Stimulated activated CD4-positive, alpha-beta T cell treated with anti-CD3 and anti-CD28 coated beads, Interleukin-4, amount 100 ng/mL, for 4 hours (primary cell): ENCODE results near the gene SDCCAG8.

Source experiments
- DNase-seq, 2 experiments: peaks; one replicate each; pipeline ENCODE4 v3.0.0-alpha.2; 2020

SDCCAG8 gene

DNA sequence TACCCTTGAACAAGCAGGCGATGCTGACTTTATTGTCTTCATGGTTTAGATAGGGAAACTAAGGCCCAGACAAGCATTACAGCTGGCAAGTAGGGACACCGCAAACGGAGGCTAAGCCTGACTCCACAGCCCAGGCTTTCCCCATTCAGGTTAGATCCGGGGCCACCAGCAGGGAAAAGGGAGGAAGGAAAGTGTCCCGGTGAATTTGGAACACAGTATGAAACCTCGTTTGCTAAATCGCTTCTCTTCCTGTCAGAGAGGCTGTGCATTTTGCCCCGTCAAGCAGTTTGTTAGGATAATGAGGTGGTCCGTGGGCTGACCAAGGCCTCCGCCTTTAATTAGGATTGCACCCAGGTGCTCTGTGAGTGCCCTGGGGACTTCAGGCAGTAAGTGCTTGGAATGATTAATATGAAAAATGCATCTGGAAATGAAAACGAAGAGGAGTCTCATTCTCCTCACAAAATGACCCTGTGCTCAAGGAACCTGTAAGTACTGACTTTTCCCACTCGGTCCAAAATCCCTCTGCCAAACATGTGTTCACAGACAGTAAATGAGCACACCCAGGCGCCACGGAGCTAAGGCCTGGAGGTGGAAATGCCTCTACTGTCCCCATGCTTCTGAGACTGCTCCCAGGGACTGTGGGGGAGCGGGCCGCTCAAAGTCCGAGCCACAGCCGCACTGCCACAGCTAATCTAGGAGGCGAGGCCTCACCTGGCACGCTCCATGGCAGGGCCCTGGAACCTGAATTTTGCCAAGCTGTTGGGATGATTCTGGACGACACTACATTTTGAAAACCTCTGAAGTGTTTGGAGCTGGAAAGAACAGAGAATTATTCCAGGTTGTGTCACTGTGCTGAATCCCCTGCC lies 234.1 kb downstream of the SDCCAG8 start:
- DNase-seq = no peak

DNA sequence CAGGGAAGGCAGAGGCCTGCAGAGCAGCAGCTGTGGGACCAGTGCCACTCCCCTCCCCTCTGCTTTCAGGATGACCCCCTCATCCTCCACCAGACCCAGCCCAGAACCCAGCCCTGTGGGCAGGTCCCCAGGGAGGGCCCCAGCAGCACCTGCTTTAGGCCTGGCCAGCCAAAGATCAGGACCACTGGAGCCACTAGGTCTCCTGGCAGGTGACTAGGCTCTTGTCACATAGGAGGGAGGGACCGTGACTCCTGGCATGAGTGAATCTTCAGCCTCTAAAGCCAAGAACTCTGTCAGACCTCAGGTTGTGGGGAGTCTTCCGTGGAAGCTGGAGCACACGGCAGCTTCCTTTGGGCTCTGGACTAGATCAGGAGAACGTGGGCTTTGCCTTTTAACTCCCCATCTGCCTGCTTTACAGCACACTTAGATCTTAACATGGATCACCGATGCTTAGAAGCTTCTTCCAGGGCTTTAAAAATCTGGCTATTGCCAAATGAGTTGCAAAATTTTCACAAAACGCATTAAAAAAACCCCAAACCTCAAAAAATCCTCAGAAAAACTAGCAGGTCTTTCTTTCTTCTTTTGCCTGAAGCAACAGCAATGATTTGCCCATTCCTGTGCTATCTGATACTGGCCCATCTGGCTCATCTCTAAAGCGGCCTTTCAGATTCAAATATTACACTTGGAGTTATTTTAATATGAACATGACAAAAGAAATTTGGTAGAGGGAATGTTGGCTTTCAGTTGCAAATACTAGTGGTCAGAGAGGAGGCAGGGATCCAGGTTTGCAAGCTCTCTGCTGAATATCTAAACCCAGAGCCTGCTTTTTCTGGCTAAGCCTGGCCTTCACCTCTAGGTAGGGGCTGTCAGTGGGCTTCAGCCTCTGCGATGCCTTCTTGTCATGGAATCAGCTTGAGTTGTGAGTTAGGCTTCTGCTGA lies 235.2 kb downstream of the SDCCAG8 start:
- no peak for DNase-seq

DNA sequence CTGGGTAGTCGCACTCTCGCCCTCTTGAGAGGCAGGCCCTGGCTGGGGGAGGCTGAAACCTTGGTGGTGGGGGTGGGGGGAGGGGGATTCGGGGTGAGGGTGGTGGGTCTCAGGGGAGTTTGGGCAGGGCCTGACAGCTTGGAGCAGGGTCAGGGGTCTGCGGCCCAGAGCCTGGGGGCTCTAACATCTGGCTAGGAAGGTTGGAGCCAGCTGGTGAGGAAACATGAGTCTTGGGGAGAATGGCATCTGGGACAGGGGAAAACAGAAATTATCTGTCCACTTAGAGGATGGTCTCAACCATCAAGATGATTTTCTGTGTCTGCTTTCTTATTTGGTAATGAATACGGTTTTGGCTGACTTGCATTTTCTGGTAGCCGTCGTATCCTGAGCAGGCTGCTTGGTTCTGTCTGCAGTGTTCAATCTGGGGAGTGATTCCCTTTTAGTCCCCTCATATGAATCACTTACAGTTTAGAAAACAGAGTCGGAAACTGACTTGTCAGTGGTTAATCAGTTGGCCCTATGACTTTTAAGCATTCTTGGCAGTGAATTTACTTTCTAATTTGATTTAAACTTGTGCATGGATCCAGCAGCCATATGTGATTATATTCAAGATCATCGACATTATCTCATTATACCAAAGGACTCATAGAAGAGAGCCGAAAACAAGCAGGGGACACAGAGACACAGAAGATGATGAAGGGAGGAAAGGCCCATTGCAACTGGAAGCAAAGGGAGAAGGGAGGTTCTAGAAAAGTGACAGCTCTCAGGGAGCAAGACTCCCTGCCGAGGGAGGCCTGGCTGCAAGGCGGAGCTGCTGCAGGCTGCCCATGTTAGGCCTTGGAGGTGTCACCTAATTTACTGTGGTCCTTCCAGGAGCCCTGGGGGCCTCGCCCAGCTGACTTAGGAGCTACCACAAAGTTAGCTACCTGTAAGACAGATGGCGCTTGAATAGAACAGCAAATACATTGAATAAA lies 237.6 kb downstream of the SDCCAG8 start:
- no peak for DNase-seq

DNA sequence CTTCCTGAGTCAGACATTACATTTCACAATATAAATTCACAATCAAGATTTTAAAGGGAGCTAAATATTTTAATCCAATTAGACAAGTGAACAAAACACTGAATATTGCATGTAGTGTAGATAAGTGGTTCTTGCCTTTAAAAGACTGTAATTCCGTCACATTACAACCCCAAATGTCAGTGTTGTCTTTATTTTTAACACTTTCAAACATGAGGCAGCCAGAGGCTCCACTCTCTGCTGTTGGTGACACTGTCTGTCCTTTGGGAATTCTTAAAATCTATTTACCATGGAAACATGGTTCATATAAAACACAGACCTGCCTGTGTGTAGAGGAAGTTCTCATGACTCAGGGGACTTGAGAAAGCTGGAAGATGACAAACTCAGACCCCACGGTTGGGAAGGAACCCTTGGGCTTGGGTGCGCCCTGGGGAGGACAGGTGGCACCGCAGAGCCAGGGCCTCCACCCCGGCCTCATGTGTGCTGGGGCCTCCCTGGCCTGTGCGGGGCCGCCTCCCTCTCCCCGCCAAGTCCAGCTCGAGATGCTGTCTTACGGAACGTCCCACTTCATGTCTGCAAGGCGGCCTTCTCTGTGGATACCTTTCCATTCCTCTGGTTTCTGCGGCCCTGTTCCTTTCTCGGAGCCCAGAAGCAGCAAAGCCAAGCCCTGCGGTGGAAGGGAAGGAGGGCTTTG lies 239.0 kb downstream of the SDCCAG8 start:
- DNase-seq = no peak

DNA sequence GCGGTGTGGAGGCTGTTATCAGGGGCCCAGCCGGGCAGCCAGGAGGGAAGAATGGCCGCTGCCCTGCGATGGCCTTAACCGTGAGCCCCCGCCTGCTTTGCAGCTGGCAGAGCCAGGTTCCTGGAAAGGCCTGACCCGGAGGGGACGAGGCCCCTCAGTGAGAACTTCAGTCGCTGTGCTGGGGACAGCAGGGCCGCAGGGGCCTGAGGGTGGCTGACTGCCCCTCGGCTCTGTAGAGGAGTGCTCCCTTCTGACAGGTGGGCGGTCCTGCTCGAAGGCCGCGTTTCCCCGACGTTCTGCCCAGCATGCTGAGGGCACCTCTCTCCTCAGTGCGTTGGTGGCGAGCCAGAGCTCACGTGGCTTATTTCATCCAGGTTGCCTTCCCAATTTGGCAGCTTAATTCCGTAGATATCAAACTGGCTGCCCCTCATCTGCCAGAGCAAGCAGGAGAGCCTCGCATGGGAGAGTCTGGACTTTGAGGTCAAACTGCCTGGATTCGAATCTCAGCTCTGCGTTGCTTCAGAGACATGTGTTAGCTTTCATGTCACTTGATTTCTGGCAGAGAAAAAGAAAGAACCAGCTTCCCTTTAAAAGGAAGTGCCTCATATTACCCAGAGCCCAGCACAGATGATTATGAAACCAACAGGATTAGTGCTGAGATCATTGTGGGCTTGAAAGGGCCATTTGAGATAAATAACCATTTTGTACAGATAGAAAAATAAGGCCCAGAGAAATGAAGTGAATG lies 239.8 kb downstream of the SDCCAG8 start:
- no peak for DNase-seq

DNA sequence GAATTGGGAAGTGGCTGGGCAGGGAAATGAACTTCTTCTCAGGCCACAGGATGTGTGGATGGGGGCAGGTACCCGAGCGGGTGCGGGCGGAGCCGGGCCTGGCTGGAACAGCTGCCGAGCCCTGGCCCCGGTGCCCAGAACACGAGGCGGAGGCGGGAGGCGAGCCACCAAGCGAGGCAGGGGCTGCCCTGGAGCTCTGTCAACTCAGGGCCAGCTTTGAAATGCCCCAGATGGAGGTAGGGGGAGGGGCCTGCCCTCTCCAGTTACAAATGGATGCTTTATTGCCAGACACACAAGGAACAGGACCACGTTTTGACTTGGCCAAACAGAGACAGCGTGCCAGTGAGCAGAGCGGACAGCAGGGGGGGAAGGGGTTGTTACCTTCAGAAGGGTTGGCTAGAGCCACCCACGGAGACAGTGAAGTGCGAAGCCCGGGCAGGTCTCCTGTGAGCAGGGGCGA lies 240.4 kb downstream of the SDCCAG8 start:
- DNase-seq = no peak

DNA sequence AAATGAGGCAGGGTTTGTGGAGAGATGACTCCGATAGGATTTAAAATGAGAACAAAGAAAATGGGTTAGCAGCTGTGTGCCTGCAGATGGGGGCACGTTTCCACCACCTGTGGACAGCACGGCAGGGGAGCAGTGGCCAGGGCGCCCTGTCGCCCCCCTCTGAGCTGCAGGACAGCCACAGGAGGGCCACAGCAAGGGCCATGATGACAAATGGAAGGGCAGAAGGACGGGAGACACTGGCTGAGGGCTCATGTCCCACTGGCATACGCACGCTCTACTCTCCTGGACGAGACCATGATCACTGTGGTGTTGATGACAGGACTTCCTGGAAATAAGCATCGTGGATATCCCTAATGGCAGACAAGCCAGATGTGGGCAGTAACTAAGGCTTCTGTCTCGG lies 241.0 kb downstream of the SDCCAG8 start:
- DNase-seq = no peak

DNA sequence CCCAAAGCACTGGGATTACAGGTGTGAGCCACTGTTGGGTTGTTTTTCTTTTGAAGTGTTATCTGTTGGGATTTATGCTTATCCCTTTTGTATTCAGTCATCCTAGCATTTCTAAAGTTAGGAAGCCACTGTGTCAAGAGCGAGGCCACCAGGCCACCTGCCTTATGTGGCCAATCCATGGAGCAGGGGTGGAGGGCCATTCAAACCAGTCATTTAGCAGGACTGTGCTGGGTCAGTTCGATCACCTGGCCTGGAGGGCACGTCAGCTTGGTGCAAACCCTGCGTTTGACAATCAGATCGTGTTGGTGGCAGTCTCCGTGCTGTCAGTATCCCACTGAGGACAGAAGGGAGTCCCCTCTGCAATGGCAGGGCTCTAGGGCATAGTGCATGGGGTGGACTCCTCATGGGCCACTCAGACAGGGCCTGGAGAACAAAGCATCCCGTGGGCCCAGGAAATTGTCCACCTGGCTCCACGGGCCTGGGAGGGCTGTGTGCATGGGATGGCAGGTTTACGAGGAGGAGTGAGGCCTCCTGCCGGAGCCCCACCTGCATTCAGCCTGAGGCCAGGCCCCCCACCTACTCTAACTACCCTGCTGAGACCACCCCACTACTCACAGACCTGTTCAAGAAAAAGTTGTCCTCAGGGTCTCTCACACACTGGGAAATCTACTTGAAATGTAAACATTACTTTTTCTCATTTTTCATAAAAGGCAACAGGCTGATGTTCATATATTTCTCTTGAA lies 242.3 kb downstream of the SDCCAG8 start:
- no peak for DNase-seq

DNA sequence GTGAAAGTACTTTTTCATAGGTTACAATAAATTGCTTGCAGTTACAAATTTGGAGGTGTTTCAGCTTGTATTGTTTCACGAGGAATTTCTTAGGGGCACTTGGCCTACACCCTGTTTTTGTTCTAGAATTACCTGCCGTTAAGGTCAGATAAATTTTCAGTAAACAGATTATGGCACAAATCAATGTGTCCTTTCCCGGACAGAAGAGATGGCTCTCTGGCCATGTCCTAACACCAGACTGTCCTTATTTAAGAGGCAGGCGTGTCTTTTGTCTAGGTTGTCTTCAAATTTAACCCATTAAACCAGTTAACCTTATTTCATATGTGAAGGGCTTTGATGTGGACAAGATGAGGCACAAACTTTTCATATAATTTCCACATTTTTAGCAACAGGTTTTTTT lies 243.4 kb downstream of the SDCCAG8 start:
- DNase-seq = no peak

DNA sequence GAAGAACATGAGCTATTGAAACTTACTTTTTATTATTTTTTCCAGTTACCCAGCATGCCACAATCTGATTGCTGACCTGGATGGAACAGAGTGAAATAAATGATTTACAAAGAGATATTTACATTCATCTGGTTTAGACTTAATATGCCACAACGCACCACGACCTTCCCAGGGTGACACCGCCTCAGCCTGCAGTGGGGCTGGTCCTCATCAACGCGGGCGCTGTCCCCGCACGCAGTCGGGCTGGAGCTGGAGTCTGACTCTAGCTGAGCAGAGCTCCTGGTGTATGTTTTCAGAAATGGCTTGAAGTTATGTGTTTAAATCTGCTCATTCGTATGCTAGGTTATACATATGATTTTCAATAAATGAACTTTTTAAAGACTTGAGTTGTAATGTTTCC lies 243.9 kb downstream of the SDCCAG8 start:
- DNase-seq = no peak

DNA sequence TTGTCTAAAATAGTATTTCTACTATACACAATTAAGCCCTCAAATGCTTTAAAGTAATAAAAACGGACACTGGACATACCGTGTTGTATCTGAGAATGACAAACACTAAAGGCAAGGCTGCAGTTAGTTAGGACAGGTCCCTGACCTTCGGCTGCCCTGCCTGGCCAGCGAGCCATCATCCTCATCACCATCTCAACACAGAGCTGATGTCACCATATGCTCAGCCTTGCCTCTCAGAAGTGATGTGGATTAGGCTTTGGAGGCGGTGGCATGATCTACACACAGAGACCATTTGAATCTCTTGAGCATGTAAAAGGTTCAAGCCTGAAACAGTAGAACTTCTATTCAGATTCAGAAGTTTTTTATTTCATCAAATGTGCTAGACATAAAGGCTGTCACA lies 244.7 kb downstream of the SDCCAG8 start:
- no peak for DNase-seq

DNA sequence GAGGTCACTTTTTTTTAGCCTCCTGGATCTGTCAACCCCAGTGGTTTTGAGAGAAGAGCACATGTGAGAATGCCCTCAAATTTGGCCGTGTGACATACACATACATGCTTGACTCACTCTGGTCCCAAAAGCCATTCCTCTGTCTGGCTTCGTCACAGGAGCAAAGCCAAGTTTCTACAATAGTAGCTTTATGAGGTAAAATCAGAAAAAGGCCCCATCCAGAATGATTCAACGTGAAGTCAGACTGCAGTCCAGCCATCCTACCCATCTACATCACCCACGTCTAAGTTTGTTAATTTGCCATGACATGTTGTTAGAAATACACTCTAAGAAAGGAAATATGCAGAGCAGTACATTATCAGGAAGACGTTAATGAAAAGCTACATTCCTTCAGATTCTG lies 245.2 kb downstream of the SDCCAG8 start:
- no peak for DNase-seq

DNA sequence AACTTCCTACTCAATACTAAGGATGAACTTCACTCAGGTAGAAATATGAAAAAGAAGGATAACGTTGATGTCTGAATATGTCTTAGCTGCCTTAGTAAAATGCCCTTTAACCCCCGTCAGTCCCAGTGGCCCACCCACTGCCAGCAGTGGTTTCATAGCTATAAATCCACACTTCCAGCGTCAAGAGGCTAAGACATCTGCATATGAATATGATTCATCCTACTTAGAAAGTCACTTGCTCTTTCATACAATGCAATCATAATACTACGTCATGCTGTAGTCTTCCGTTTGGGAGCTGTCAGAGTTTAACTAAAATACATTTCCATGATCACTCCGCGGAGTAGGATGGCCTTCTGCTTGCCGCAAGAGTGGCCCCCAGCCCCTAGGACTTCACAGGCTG lies 247.3 kb downstream of the SDCCAG8 start:
- no peak for DNase-seq

DNA sequence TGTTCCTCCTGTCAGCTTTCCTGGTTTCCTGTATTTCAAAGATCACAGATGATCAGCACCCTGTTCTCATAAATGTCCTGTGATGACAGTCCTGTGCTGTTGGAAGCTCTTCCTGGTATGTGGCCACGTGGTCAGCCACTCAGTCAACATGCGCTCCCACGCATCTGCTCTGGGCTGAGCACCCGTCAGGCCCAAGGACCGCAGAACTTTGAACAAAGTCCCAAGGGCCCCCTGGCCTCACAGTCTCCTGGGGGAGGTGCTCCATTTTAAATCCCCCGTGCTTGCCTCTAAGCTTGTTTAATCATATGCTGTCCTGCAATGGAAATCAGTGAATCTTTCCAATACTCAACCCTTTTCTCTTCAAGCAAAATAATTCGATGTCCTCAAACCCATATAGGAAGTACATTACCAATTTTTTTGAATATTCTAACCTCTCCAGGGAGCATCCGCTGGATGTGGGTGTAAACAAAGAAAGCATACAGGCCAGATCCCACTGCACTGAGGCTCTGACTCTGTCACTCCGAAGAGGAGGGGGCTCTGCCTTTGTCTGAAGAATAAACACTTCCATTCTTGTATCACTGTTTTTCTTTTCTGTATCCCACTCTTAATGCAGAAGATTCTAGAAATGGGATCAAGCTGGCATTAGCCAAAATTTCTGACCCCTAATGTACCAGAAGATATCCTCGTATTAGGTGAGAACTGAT lies 250.3 kb downstream of the SDCCAG8 start:
- no peak for DNase-seq

DNA sequence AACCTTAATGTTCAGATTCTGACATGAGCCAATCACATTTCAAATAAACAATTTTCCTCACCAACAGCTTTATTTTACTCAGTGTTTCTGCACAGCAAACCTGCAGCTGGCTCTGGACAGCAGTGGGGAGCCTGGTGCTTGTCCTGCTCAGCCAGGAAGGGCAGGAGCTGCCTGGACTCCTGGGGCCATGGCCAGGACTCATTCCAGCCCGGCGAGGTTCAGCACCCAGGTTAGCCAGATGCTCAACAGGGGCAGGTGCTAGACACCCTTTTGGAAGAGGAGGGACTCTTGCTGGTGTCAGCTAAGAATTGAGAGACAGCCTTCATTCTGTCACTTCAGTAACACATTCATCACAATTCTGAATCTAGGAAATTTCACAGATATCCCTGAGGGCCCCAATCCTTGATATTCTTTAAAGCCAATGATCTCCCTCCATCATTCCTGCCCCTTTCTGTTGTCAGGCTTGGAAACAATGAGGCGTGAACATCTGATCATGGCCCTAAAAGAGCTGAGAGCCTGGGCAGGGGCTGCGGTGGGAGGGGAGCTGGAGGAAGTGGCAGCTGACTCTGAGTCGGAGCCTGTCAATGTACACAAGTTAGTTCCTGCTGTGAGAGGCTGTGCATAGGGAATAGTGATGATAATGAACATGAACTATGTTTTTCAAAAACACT lies 251.3 kb downstream of the SDCCAG8 start:
- DNase-seq = no peak

DNA sequence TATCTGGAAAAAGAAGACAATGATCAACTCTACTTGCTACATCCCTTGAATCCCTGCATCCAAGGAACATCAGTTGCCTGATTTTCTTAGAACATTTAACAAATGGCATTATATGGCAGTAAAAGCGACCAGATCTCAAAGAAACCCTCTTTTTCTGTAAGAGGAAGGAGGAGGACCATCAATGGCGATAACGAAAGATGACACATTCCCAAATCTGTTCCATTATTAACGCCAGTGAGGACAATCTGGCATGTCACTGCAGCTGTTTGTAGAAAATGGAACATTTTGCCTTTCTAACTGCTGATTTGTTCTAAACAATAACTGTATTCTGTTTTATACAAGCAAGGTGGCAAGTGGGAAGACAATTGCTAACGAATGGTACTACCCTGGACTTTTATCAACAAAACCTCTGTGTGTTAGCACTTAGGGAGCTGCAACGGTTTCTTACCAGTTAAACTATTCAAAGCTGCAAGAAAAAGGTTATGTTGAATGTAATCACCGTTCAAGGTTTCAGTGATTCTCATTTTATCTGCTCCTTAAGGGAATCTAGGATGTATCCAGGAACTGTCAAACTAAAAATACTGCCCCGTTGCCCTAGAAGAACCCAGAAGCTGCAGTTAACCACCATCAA lies 251.9 kb downstream of the SDCCAG8 start:
- no peak for DNase-seq

DNA sequence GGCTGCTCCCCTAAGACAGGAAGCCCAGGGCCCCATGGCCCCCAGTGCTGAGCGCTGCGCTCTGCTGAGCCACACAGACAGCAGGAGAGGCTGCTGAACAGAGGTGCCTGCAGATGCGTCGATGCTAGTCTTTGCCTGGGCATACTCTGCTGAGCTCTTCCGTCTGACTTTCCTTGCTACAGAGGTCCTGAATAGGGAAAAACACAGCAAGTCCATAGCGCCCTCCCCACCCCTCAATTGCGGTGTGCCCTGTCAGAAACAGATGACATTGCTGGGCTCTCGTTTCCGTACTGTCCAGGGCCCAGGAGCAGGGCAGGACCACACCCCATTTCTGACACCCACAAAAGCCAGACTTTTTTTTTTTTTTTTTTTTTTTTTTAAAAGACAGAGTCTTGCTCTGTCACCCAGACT lies 252.5 kb downstream of the SDCCAG8 start:
- DNase-seq = no peak

DNA sequence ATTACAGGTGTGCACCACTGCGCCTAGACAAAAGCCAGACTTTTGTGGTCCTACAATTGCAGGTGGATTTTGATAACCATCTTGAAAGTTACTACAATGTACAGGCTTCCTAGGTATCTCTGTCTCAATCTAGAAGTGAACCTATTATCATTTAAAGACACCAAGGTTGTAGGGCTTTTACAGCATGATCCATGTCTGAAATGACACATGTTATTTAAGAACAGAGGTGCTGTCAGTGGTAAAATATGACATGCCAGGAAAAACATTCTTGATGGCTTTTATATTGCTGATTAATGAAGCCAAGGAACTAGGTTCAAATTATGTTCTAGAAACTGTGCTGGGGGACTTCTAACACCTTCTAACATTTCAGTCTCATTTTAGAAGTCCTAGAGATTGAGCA lies 253.1 kb downstream of the SDCCAG8 start:
- no peak for DNase-seq

DNA sequence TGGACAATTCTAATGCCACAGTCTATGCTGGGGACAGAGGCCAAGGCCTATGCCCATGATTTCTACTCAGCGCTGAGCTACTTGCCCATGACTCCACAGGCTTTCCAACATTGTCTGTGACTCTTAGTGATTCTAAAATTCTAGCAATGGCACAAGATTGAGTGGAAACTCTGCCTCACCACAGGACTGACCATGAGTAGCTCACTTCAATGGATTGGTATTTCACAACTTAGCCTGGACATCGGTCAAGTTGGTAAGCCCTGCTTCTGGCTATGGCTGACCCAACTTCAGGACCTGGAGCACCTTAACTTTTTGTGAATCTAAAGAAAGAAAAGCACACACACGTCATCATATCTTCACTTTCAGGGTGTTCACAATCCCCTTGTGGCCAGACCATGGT lies 255.1 kb downstream of the SDCCAG8 start:
- no peak for DNase-seq
